HG03442 (cell line): Measurements from ENCODE around the gene FAM227A.
"Not testable (repeated sequence)": the region's sequence is repeated elsewhere in the genome, so short reads cannot be mapped to it uniquely, and the experiment has no call there.

Experiments used
- ATAC-seq: cut with Tn5 transposase; IDR thresholded peaks from one replicate; pipeline ENCODE4 v1.9.1; 2021; ENCODE audit warnings: mild to moderate bottlenecking, moderate library complexity; ENCODE audit not compliant: unreplicated experiment

The FAM227A gene

GRCh38 chr22:38674888-38675287, 18.7 kb upstream of the FAM227A start:
- no peak for ATAC-seq

GRCh38 chr22:38657045-38657909, 1.1 kb upstream of the FAM227A start:
- no peak for ATAC-seq

- no peak for ATAC-seq
Measured at GRCh38 chr22:38655519-38656255, 505 bp downstream of the FAM227A start.

- ATAC-seq, result no peak
Measured at GRCh38 chr22:38653741-38654140, 2.5 kb downstream of the FAM227A start.

GRCh38 chr22:38652859-38653258, 3.3 kb downstream of the FAM227A start:
- ATAC-seq, result no peak

GRCh38 chr22:38649841-38650522, 6.2 kb downstream of the FAM227A start:
- no peak for ATAC-seq

- ATAC-seq, result no peak
Measured at GRCh38 chr22:38645430-38645829, 10.8 kb downstream of the FAM227A start.

GRCh38 chr22:38644245-38644644, 11.9 kb downstream of the FAM227A start:
- ATAC-seq, result not testable (repeated sequence)

GRCh38 chr22:38641476-38642040, 14.6 kb downstream of the FAM227A start:
- ATAC-seq, result no peak

- ATAC-seq, result no peak
Measured at GRCh38 chr22:38638728-38639127, 17.5 kb downstream of the FAM227A start.

GRCh38 chr22:38638216-38638615, 18.0 kb downstream of the FAM227A start:
- ATAC-seq, result no peak

GRCh38 chr22:38632528-38632927, 23.7 kb downstream of the FAM227A start:
- no peak for ATAC-seq

GRCh38 chr22:38631724-38632123, 24.5 kb downstream of the FAM227A start:
- no peak for ATAC-seq

GRCh38 chr22:38629108-38629507, 27.1 kb downstream of the FAM227A start:
- ATAC-seq, result no peak

GRCh38 chr22:38628444-38628843, 27.7 kb downstream of the FAM227A start:
- ATAC-seq, result no peak

- ATAC-seq, result no peak
Measured at GRCh38 chr22:38623351-38623750, 32.8 kb downstream of the FAM227A start.

- no peak for ATAC-seq
Measured at GRCh38 chr22:38618682-38619081, 37.5 kb downstream of the FAM227A start.

GRCh38 chr22:38618258-38618657, 37.9 kb downstream of the FAM227A start:
- ATAC-seq, result no peak

- ATAC-seq, result not testable (repeated sequence)
Measured at GRCh38 chr22:38615064-38615405, 41.2 kb downstream of the FAM227A start.

- no peak for ATAC-seq
Measured at GRCh38 chr22:38614332-38615063, 41.7 kb downstream of the FAM227A start.

GRCh38 chr22:38613588-38613987, 42.6 kb downstream of the FAM227A start:
- no peak for ATAC-seq
